ENCODE measurements around the gene ARHGEF12.

Gene ARHGEF12

GRCh38 chr11:120354068-120354467, 17.9 kb downstream of the ARHGEF12 start:
- TF ChIP-seq NFIC (IDR thresholded peaks at IDR 0.05) = no peak
- TF ChIP-seq REST (IDR thresholded peaks at IDR 0.05; ENCODE audit: low read depth) = no peak
- TF ChIP-seq TCF12 (IDR thresholded peaks at IDR 0.05; ENCODE audit: low read depth) = no peak
- TF ChIP-seq CEBPB (IDR thresholded peaks at IDR 0.05) = no peak
- no peak for TF ChIP-seq FOXM1 (IDR thresholded peaks at IDR 0.05; ENCODE audit: borderline replicate concordance, low read depth)
- no peak for TF ChIP-seq CREB1 (IDR thresholded peaks at IDR 0.05; ENCODE audit: low read depth)
- no peak for TF ChIP-seq RAD21 (IDR thresholded peaks at IDR 0.05; ENCODE audit: low read depth)
- no peak for TF ChIP-seq YY1 (IDR thresholded peaks at IDR 0.05; ENCODE audit: low read depth)
- TF ChIP-seq MAX (IDR thresholded peaks at IDR 0.05) = no peak
- no peak for TF ChIP-seq ZBTB7A (IDR thresholded peaks at IDR 0.05; ENCODE audit: low read depth)
- TF ChIP-seq EP300 (IDR thresholded peaks at IDR 0.05; ENCODE audit: borderline replicate concordance) = no peak
- TF ChIP-seq TAF1 (IDR thresholded peaks at IDR 0.05; ENCODE audit: low read depth) = no peak
- TF ChIP-seq TEAD4 (IDR thresholded peaks at IDR 0.05) = no peak

GRCh38 chr11:120354779-120355178, 18.6 kb downstream of the ARHGEF12 start:
- no peak for TF ChIP-seq TCF12 (IDR thresholded peaks at IDR 0.05; ENCODE audit: low read depth)
- TF ChIP-seq TAF1 (IDR thresholded peaks at IDR 0.05; ENCODE audit: low read depth) = no peak
- no peak for TF ChIP-seq CEBPB (IDR thresholded peaks at IDR 0.05)
- TF ChIP-seq MAX (IDR thresholded peaks at IDR 0.05) = no peak
- TF ChIP-seq CREB1 (IDR thresholded peaks at IDR 0.05; ENCODE audit: low read depth) = no peak

GRCh38 chr11:120357620-120358019, 21.4 kb downstream of the ARHGEF12 start:
- TF ChIP-seq RAD21 (IDR thresholded peaks at IDR 0.05; ENCODE audit: low read depth) = no peak
- TF ChIP-seq TAF1 (IDR thresholded peaks at IDR 0.05; ENCODE audit: low read depth) = no peak
- no peak for TF ChIP-seq MAX (IDR thresholded peaks at IDR 0.05)
- TF ChIP-seq YY1 (IDR thresholded peaks at IDR 0.05; ENCODE audit: low read depth) = no peak
- TF ChIP-seq FOXM1 (IDR thresholded peaks at IDR 0.05; ENCODE audit: borderline replicate concordance, low read depth) = no peak
- TF ChIP-seq NFIC (IDR thresholded peaks at IDR 0.05) = no peak
- no peak for TF ChIP-seq USF1 (IDR thresholded peaks at IDR 0.05)
- no peak for TF ChIP-seq CEBPB (IDR thresholded peaks at IDR 0.05)
- no peak for TF ChIP-seq REST (IDR thresholded peaks at IDR 0.05; ENCODE audit: low read depth)
- no peak for TF ChIP-seq CREB1 (IDR thresholded peaks at IDR 0.05; ENCODE audit: low read depth)
- no peak for TF ChIP-seq TCF12 (IDR thresholded peaks at IDR 0.05; ENCODE audit: low read depth)
- TF ChIP-seq ZBTB7A (IDR thresholded peaks at IDR 0.05; ENCODE audit: low read depth) = no peak
- no peak for TF ChIP-seq EGR1 (IDR thresholded peaks at IDR 0.05)
- no peak for TF ChIP-seq EP300 (IDR thresholded peaks at IDR 0.05; ENCODE audit: borderline replicate concordance)
- no peak for TF ChIP-seq TEAD4 (IDR thresholded peaks at IDR 0.05)

GRCh38 chr11:120358729-120359128, 22.5 kb downstream of the ARHGEF12 start:
- no peak for TF ChIP-seq TCF12 (IDR thresholded peaks at IDR 0.05; ENCODE audit: low read depth)
- no peak for TF ChIP-seq FOXM1 (IDR thresholded peaks at IDR 0.05; ENCODE audit: borderline replicate concordance, low read depth)
- TF ChIP-seq ZBTB7A (IDR thresholded peaks at IDR 0.05; ENCODE audit: low read depth) = no peak
- no peak for TF ChIP-seq MAX (IDR thresholded peaks at IDR 0.05)
- no peak for TF ChIP-seq RAD21 (IDR thresholded peaks at IDR 0.05; ENCODE audit: low read depth)
- TF ChIP-seq TEAD4 (IDR thresholded peaks at IDR 0.05) = no peak
- no peak for TF ChIP-seq EP300 (IDR thresholded peaks at IDR 0.05; ENCODE audit: borderline replicate concordance)
- TF ChIP-seq USF1 (IDR thresholded peaks at IDR 0.05) = no peak
- no peak for TF ChIP-seq TAF1 (IDR thresholded peaks at IDR 0.05; ENCODE audit: low read depth)
- no peak for TF ChIP-seq CEBPB (IDR thresholded peaks at IDR 0.05)
- TF ChIP-seq YY1 (IDR thresholded peaks at IDR 0.05; ENCODE audit: low read depth) = no peak
- no peak for TF ChIP-seq REST (IDR thresholded peaks at IDR 0.05; ENCODE audit: low read depth)
- no peak for TF ChIP-seq NFIC (IDR thresholded peaks at IDR 0.05)
- TF ChIP-seq EGR1 (IDR thresholded peaks at IDR 0.05) = no peak
- TF ChIP-seq CREB1 (IDR thresholded peaks at IDR 0.05; ENCODE audit: low read depth) = no peak

Data from Ishikawa (cell line).